Adrenal gland (tissue), 12 donors: Measurements from ENCODE around the gene AMFR. TPM values are rescaled to one million over a fixed set of nuclear protein-coding genes. Genes with fewer than 3 reads are reported as not detected.

Experiments
- DNase-seq, 7 donors: peaks; one replicate each; pipeline ENCODE4 v3.0.0-alpha.2; 2019 to 2020
- H3K27ac ChIP-seq, 5 donors: fragments of 200-600 bp; sonication (generic) in 4 of 5; 1 replicate in 3 of 5; 2 replicates in 2 of 5; pipeline versions ENCODE4 v1.5.1 to v1.8.0; 2016 to 2020; ENCODE audit warnings: mild to moderate bottlenecking in 1 of 5
- H3K27me3 ChIP-seq: fragments of 200-600 bp; 2 replicates; pipeline ENCODE4 v1.8.0; 2021
- H3K36me3 ChIP-seq, 2 donors: fragments of 200-600 bp; replicated peaks in 1 of 2; 1 replicate in 1 of 2; 2 replicates in 1 of 2; pipeline versions ENCODE4 v1.5.1 to v1.8.0; 2018 to 2022
- H3K4me1 ChIP-seq, 2 donors: fragments of 200-600 bp; replicated peaks in 1 of 2; 1 replicate in 1 of 2; 2 replicates in 1 of 2; pipeline versions ENCODE4 v1.5.1 to v1.8.0; 2018 to 2021
- H3K4me3 ChIP-seq, 4 donors: fragments of 200-600 bp; sonication (generic) in 3 of 4; one replicate each; pipeline ENCODE4 v1.5.1; 2016 to 2018
- H3K9me3 ChIP-seq, 3 donors: fragments of 200-600 bp; sonication (generic) in 1 of 3; replicated peaks in 1 of 3; 1 replicate in 2 of 3; 2 replicates in 1 of 3; pipeline versions ENCODE4 v1.5.1 to v1.8.0; 2016 to 2021
- CTCF ChIP-seq, 6 experiments: fragments of 450-650 bp in 4 of 6; fragments of 200-600 bp in 2 of 6; sonication (generic) in 1 of 6; IDR thresholded peaks; 1 replicate in 5 of 6; 2 replicates in 1 of 6; pipeline versions ENCODE4 v1.5.1 to v1.8.0; 2016 to 2021; ENCODE audit warnings: antibody characterized with exemption in 6 of 6, mild to moderate bottlenecking in 2 of 6, moderate library complexity in 1 of 6
- POLR2A ChIP-seq, 2 donors: fragments of 450-650 bp; IDR thresholded peaks; one replicate each; pipeline ENCODE4 v1.6.1; 2017; ENCODE audit warnings: antibody characterized with exemption in 2 of 2, mild to moderate bottlenecking in 2 of 2, moderate library complexity in 1 of 2
- WGBS, 4 donors: extraction: QIAGEN DNeasy Blood & Tissue Kit in 2 of 4; methylation state at CpG; one replicate each; pipeline versions ENCODE4 v1.1.5 to v1.1.7; 2013 to 2017; 5-methylcytosine and 5-hydroxymethylcytosine counted together
- intact Hi-C, 2 donors: fragments of 100-400 bp; cut with DNase I; formaldehyde crosslinking; loops; one replicate each; pipeline versions ENCODE4 v1.14.1 to v1.15.0; 2022 to 2023
- polyA plus RNA-seq, 3 donors: library from polyadenylated mRNA; stranded (reverse); fragments of 200-250 nt in 2 of 3; fragments of 350-450 nt in 1 of 3; fragmentation: Illumina TruSeq in 1 of 3; extraction: RNeasy Lipid Tissue Mini Kit (QIAGEN cat#74804) in 1 of 3; gene quantifications; one replicate each; pipeline ENCODE4 v1.2.3, GENCODE V29; 2013 to 2014
- total RNA-seq, 9 donors: library from RNA; depleted of rRNA in 4 of 9; stranded (reverse); fragments of >200 nt in 4 of 9; fragments of 120-200 nt in 1 of 9; fragmentation: NEBNext Ultra II Directional in 1 of 9; extraction: Animal tissue kit (Norgen Biotek cat#: 25700) in 1 of 9; gene quantifications; one replicate each; pipeline versions ENCODE4 v1.1.0 to v1.2.4, GENCODE V29; 2013 to 2023
- donor health status: healthy with polysubstance abuse.
- donor health status: Bipolar disorder and iron deficiency.
- donor health status: DM: yes; HTN: yes; CAD: no.
- donor health status: DM: no; HTN: no; CAD: no.
- donor health status: DM: no; HTN: no; CAD: no.
- donor health status: DM: yes; HTN: yes; CAD: no.

The AMFR gene
- total and polyA plus RNA-seq, 12 donors, result 40.3 to 346 (median 206) TPM

- Histone ChIP-seq H3K4me1 (peaks cover 31 to 51% of the 10 kb centered on the region in 2 donors), H3K27ac (peak overlapping the region in 2 of 5 donors; percentile 29 to 38), H3K27me3 (no peaks in the 10 kb centered on the region), H3K9me3 (no peaks in the 10 kb centered on the region), H3K36me3 (no peaks in the 10 kb centered on the region), H3K4me3 (no peak overlapping the region)
- intact Hi-C loops, result no loop called here
- WGBS, 4 donors, result 77 to 84% (median 81%) methylated on average over 5 of the region's 5 CpGs
- TF ChIP-seq POLR2A (IDR thresholded peaks at IDR 0.05), result no peak
- no peak for TF ChIP-seq CTCF (IDR thresholded peaks at IDR 0.05)
- no peak for DNase-seq
These were observed 3.2 kb downstream of the AMFR start for GRCh38 chr16:56421976-56422669.

GRCh38 chr16:56421313-56421712 lies 4.0 kb downstream of the AMFR start:
- no peak for TF ChIP-seq CTCF (IDR thresholded peaks at IDR 0.05)
- TF ChIP-seq POLR2A (IDR thresholded peaks at IDR 0.05), result no peak
- intact Hi-C loops, result no loop called here
- Histone ChIP-seq H3K36me3 (no peaks in the 10 kb centered on the region), H3K27me3 (no peaks in the 10 kb centered on the region), H3K4me3 (no peak overlapping the region), H3K9me3 (no peaks in the 10 kb centered on the region), H3K4me1 (peaks cover 31 to 51% of the 10 kb centered on the region in 2 donors), H3K27ac (no peak overlapping the region)
- DNase-seq, result no peak
- 54 to 68% (median 61%) methylated on average over 2 of the region's 2 CpGs for WGBS, 4 donors

GRCh38 chr16:56420613-56421012 lies 4.7 kb downstream of the AMFR start:
- Histone ChIP-seq H3K27ac (no peak overlapping the region), H3K36me3 (no peaks in the 10 kb centered on the region), H3K27me3 (no peaks in the 10 kb centered on the region), H3K9me3 (no peaks in the 10 kb centered on the region), H3K4me3 (no peak overlapping the region), H3K4me1 (peaks cover 28 to 54% of the 10 kb centered on the region in 2 donors)
- TF ChIP-seq CTCF (IDR thresholded peaks at IDR 0.05) (no peak), POLR2A (IDR thresholded peaks at IDR 0.05) (no peak)
- DNase-seq, result no peak
- intact Hi-C loops, result no loop called here

- Histone ChIP-seq H3K4me3 (no peak overlapping the region), H3K36me3 (no peaks in the 10 kb centered on the region), H3K9me3 (no peaks in the 10 kb centered on the region), H3K4me1 (peaks cover 27 to 60% of the 10 kb centered on the region in 2 donors), H3K27me3 (no peaks in the 10 kb centered on the region), H3K27ac (peak overlapping the region in 4 of 5 donors; percentile 1 to 29 (median 20))
- intact Hi-C loops, result no loop called here
- 75 to 79% (median 76%) methylated on average over 8 of the region's 8 CpGs for WGBS, 4 donors
- no peak for TF ChIP-seq POLR2A (IDR thresholded peaks at IDR 0.05)
- TF ChIP-seq CTCF (IDR thresholded peaks at IDR 0.05), result no peak
- DNase-seq, result no peak
These were observed 5.4 kb downstream of the AMFR start for GRCh38 chr16:56419740-56420548.
